ENCODE data around the gene ZSWIM2. TPM values are rescaled to one million over a fixed set of nuclear protein-coding genes. Genes with fewer than 3 reads are reported as not detected.
"Not testable (repeated sequence)": the region's sequence is repeated elsewhere in the genome, so short reads cannot be mapped to it uniquely, and the experiment has no call there.

Gene ZSWIM2
- total RNA-seq, 1 donor from 2014 or later, result 0.12 TPM

DNA sequence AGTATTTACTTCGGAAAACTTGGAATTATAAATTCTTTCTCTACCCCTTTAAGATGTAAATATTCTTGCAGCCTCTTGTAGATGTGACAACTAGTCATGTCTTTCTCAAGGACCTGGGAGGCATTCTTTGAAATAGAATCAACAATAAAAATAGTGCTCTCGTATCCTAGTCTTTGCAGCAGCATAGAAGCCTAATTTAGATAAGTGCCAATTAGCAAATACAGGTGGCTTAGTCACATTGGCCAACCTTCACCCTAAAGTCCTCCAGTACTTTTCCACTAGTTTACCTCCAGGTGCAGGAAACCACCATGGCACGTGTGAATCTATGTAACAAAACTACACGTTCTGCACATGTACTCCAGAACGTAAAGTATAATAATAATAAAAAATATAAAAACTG is 3.5 kb upstream of the ZSWIM2 start:
- DNase-seq (ENCODE audit: extremely low read depth, low read depth, low spot score), result no peak

DNA sequence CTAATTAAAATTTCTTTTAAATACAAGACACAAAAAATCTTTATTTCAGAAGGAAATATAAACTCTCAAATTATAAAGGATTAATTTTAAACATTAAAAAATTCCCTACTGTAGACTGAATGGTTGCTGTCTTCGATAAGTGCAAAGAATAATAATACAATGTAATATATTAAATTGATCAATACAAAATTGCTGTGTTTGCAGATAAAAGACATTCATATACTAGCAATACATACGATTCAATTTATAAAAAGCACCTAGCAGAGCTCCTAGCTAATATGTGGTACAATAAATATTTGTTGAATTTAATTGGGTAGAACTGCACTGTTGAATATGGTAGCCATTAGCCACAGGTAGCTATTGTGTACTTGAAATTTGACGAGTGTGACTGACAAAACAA is 6.6 kb downstream of the ZSWIM2 start:
- DNase-seq (ENCODE audit: extremely low read depth, low read depth, low spot score), result no peak

DNA sequence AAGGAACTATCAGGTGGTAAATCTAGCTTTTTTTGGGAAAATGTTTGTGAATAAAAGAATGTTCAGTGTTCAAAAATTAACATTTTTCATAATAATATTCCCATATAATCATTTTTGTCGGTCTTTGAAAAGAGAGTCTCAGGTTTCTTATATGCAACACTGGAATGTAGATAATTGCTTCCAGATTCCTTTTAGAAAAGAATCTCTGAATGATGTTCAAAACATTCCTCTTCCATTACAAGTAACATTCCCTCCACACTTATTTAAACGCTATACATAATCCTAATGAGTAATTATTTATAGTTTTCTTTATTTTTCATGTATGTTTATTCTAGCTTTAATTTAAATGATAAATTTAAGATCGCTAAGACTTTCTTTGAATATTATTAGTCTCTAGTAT is 7.0 kb downstream of the ZSWIM2 start:
- DNase-seq (ENCODE audit: extremely low read depth, low read depth, low spot score), result no peak

DNA sequence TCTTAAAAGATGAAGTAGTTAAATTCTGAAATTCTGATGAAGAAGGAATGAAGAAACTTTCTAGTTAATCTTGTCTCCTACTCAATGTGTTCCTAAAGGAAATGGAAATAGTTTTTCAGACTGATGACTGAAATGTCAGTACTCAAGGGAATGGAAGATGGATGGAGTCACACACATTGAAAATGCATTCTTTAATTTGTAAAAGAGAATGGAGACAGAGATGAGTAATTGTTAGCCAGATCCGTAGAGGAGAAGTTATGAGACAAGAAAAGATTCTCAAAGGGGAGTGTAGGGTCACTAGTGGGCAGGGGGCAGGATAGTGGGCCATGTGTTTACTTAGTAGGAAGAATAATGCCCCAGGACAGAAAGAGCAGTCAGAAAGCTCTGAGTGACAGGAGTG is 13.3 kb downstream of the ZSWIM2 start:
- no peak for DNase-seq (ENCODE audit: extremely low read depth, low read depth, low spot score)

DNA sequence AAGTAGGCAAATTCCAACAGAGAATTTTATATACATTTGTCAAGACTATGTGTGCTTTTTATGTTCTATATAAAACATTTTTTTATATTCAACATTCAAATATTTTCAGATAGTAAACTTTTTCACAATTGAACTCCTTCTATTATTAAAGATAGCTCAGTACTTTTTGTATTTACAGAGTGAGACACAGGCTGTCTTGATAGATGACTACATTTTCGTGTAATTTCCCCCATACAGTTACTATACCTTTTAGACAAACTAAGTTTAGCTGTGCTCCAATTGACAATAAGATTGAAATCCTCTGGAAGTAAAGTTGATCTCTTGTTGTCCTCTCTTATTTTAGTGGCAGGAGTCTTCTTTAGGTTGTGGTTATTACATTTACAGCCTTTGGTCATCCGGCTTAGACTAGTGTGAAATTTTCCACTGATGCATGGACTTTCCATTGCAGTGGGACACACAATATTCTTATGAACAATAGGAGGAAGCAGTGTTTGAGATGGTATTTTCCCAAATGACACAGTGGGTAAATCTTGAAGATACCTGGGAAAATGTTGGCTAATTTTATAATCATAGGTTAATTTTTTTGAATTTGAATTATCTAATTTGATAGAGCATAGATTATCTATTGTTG is 21.0 kb downstream of the ZSWIM2 start:
- DNase-seq (ENCODE audit: extremely low read depth, low read depth, low spot score), result no peak

DNA sequence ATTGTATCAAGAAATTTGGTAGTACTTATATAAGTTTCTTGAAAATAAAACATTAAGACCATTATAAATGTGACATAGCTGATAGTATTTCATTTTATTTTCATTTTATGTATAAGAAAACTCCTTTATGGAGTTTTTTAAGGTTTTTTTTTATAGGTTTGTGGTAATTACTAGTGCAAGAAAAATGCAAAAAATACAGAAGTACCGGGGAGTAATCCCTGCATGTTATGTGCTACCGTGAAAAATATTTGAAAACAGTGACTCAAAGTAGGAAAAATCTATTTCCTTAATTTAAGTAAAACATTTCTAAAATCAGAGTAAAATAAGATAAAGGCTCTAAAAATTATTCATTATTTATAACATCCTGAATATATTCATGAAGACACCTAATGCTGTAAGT is 21.6 kb downstream of the ZSWIM2 start:
- DNase-seq (ENCODE audit: extremely low read depth, low read depth, low spot score), result no peak

DNA sequence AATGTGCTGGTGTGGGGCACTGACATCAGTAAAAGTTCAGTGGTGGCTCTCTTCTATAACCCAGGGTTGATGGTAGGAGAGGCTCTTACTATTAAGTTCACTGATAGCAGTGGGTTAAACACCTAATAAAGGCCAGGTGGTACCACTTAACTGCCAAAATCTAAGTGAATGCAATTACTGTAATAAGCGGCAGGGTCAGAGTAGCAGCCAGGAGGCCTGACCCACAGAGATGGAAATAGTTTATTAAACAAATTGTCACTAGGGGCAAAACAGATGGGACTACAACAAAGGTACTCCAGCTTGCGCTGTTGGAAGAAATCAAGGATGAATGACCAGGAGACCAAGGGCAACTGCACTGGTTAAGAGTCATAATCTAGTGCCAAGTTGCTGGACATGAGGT is 26.6 kb downstream of the ZSWIM2 start:
- no peak for DNase-seq (ENCODE audit: extremely low read depth, low read depth, low spot score)

DNA sequence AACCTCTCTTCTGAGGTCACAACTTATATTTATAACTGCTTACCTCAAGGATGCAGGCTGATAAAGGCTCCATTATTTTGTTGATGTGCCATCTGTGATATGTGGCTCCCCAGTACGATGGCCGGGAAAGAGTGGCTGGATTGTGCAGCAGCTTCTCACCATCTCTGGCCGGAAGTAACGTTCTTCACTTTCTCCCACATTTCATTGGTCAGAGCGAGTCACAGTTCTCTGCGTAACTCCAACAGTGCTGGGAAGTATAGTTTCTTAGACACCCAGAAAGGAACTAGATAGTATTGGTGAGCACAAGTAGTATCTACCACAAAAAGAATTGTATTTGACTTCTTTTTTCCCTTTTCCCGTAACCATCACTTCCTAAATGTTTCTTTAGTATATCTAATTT is 28.7 kb downstream of the ZSWIM2 start:
- no peak for DNase-seq (ENCODE audit: extremely low read depth, low read depth, low spot score)

DNA sequence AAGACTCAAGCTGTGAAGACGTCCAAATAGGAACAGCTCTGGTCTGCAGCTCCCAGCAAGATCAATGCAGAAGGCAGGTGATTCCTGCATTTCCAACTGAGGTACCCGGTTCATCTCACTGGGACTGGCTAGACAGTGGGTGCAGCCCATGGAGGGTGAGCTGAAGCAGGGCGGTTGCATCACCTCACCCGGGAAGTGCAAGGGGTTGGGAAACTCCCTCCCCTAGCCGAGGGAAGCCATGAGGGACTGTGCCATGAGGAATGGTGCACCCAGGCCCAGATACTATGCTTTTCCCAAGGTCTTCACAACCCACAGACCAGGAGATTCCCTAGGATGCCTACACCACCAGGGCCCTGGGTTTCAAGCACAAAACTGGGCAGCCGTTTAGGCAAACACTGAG is 37.2 kb downstream of the ZSWIM2 start:
- DNase-seq (ENCODE audit: extremely low read depth, low read depth, low spot score), result not testable (repeated sequence)

DNA sequence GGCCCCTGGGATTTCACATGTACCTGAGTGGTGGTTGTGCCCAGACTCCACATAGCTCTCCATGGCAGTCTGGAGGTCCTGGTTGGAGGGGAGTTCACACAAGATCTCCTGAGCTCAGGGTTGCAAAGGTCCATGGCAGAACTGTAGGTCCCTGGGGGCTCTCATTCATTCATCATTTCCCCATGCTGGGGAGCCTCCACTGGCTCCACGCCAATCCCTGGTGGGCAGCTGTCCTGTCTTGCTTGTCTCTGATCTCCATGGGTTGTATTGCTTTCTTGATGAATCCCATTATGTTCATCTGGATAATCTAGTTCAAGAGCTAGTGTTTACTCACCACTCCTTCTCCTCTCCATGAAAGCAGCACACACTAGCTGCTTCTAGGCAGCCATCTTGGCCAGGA is 42.4 kb downstream of the ZSWIM2 start:
- no peak for DNase-seq (ENCODE audit: extremely low read depth, low read depth, low spot score)

DNA sequence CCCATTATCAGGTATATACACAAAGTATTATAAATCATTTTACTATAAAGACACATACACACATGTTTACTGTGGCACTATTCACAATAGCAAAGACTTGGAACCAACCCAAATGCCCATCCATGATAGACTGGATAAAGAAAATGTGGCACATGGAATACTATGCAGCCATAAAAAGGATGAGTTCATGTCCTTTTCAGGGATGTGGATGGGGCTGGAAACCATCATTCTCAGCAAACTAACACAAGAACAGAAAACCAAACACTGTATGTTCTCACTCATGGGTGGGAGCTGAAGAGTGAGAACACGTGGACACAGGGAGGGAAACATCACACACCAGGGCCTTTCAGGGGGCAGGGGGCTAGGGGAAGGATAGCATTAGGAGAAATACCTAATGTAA is 50.4 kb downstream of the ZSWIM2 start:
- DNase-seq (ENCODE audit: extremely low read depth, low read depth, low spot score), result not testable (repeated sequence)

DNA sequence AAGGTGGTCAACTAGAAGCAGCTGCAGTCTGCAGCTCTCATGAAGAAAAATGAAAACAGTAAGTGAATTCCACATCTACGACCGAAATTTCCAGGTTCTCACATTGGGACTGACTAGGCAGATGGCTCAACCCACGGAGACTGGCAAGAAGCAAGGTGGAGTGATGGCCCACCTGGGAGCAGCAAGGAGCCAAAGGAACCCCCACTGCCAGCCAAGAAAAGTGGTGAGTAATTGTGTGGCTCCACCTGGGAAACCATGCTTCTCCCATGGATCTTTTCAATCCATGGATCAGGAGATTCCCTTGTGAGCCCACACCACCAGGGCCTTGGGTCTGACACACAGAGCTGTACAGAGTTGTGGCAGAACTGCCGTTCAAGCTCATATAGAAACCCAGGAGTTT is 64.0 kb downstream of the ZSWIM2 start:
- DNase-seq (ENCODE audit: extremely low read depth, low read depth, low spot score), result no peak

DNA sequence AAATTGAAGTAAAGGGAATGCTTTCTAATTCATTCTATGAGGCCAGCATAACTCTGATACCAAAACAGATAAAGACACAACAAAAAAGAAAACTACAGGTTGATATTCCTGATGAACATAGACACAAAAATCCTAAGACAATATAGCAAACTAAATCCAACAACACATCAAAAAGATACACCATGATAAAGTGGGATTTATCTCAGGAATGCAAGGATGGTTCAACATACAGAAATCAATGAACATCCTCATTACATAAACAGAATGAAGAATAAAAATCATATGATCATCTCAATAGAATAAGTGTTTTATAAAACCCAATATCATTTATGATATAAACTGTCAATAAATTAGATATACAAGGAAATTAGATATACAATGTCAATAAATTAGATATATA is 65.7 kb downstream of the ZSWIM2 start:
- DNase-seq (ENCODE audit: extremely low read depth, low read depth, low spot score), result no peak

DNA sequence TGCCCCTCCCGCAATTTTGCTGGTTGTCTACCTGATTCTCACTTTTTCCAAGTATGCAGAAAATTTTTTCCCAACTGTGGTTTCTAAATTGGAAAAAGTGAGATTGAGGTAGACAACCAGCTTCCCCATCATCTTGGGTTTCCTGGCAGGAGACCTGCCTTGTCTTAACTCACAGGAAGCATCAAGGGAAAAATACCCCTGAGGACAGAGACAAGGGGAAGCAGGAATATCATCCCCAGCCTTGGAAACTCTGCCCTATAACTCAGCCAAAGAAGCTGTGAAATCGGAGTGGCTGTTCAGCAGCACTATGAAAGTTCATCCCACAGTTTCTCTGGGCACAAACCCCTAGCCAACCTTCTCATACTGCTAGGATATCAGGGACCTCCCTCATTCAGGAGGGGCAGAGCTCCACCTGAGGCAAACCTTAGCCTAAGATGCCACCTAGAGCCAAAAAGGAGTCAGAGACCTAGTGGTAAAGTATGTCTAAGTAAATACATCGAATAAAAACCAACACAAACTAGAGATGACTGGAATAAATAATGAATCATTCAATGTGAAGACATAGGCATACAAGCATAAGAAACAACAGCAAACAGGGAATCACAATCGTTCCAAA is 68.2 kb downstream of the ZSWIM2 start:
- DNase-seq (ENCODE audit: extremely low read depth, low read depth, low spot score), result no peak

Other genes with a start within 250 kb of the ZSWIM2 start
- 13.9 and 20.3 TPM in 2 replicates for gene FAM171B, start 155.1 kb downstream of the ZSWIM2 start, total RNA-seq

All from glomerular endothelial cell (primary cell).